Measurements from ENCODE around the gene HCRTR1.
A peak's percentile ranks its signal among the peaks of the same experiment; 100 is the strongest.

Gene HCRTR1

GRCh38 chr1:31662463-31662862 is 45.0 kb downstream of the HCRTR1 start:
- TF ChIP-seq ZFX (IDR thresholded peaks at IDR 0.05): no peak
- TF ChIP-seq, protein P1, sequence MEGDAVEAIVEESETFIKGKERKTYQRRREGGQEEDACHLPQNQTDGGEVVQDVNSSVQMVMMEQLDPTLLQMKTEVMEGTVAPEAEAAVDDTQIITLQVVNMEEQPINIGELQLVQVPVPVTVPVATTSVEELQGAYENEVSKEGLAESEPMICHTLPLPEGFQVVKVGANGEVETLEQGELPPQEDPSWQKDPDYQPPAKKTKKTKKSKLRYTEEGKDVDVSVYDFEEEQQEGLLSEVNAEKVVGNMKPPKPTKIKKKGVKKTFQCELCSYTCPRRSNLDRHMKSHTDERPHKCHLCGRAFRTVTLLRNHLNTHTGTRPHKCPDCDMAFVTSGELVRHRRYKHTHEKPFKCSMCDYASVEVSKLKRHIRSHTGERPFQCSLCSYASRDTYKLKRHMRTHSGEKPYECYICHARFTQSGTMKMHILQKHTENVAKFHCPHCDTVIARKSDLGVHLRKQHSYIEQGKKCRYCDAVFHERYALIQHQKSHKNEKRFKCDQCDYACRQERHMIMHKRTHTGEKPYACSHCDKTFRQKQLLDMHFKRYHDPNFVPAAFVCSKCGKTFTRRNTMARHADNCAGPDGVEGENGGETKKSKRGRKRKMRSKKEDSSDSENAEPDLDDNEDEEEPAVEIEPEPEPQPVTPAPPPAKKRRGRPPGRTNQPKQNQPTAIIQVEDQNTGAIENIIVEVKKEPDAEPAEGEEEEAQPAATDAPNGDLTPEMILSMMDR (conservative IDR thresholded peaks at IDR 0.05): no peak
- H3K27ac ChIP-seq: no peak overlapping the region

- H3K27ac ChIP-seq: no peak overlapping the region
- no peak for TF ChIP-seq ZFX (IDR thresholded peaks at IDR 0.05)
- TF ChIP-seq, protein P1 (conservative IDR thresholded peaks at IDR 0.05): peak; percentile 92
These were observed 46.3 kb downstream of the HCRTR1 start for GRCh38 chr1:31663622-31664452.

GRCh38 chr1:31664528-31664927 is 47.0 kb downstream of the HCRTR1 start:
- TF ChIP-seq, protein P1 (conservative IDR thresholded peaks at IDR 0.05): no peak
- no peak for TF ChIP-seq ZFX (IDR thresholded peaks at IDR 0.05)
- H3K27ac ChIP-seq: no peak overlapping the region

- H3K27ac ChIP-seq: no peak overlapping the region
- TF ChIP-seq ZFX (IDR thresholded peaks at IDR 0.05): no peak
- TF ChIP-seq, protein P1 (conservative IDR thresholded peaks at IDR 0.05): no peak
These were observed 47.9 kb downstream of the HCRTR1 start for GRCh38 chr1:31665234-31665878.

GRCh38 chr1:31666263-31666963 is 48.9 kb downstream of the HCRTR1 start:
- no peak overlapping the region for H3K27ac ChIP-seq
- TF ChIP-seq, protein P1 (conservative IDR thresholded peaks at IDR 0.05): no peak
- no peak for TF ChIP-seq ZFX (IDR thresholded peaks at IDR 0.05)

DNA sequence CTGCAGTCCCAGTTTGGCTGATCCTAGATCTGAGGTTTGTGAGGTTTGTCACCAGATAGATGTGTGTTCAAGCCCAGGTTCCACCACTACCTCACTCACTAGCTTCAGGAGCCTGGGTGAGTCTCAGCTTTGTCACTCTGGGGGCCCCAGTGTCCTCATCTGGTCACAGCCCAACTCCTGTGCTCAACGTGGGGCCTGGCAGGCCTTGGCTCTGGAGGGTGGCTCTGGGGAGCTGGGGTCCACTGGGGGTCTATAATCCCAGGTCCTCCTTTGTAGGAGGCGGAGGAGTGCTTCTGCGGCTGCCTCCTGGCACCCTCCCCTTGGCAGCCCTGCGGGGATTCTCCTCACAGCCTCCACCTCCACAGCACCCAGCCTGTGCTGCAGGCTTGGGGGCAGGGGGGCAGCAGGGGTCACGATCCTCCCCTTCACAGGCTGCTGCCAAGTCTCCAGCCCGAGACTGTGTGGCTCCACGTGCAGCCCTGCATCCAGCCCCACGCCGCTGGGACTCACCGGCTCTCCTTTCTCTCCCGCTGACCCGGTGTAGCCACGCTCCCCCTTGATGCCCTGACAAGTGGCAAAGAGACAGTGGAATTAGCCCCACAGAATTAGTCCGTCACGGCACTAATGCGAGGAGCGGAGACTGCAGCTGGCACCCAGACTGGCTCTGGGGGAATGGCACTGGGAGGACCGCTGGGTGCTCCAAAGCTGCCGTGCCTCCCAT is 49.7 kb downstream of the HCRTR1 start:
- no peak for TF ChIP-seq ZFX (IDR thresholded peaks at IDR 0.05)
- TF ChIP-seq, protein P1 (conservative IDR thresholded peaks at IDR 0.05): no peak
- no peak overlapping the region for H3K27ac ChIP-seq
